ENCODE data around the gene BRD1.

DNA sequence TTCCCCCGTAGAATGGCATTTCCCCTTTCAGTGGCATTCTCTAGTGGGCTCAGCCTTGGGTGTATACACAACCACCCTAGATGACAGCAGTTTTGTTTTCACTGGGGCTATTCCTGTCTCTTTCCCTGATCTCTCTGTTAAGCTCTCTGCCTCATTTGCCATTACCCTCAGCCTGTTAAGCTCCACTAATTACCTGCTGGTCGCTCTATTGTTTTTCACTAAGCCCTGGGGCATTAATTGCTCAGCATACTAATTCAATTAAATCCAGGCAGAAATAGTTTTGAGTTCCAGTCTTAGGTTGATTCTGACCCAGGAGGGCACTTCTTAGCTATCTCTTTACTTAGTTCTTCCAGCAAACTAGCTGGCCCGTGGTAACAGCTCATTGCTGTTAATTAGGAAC, 80.0 kb downstream of the BRD1 start:
- TF ChIP-seq, protein P1, sequence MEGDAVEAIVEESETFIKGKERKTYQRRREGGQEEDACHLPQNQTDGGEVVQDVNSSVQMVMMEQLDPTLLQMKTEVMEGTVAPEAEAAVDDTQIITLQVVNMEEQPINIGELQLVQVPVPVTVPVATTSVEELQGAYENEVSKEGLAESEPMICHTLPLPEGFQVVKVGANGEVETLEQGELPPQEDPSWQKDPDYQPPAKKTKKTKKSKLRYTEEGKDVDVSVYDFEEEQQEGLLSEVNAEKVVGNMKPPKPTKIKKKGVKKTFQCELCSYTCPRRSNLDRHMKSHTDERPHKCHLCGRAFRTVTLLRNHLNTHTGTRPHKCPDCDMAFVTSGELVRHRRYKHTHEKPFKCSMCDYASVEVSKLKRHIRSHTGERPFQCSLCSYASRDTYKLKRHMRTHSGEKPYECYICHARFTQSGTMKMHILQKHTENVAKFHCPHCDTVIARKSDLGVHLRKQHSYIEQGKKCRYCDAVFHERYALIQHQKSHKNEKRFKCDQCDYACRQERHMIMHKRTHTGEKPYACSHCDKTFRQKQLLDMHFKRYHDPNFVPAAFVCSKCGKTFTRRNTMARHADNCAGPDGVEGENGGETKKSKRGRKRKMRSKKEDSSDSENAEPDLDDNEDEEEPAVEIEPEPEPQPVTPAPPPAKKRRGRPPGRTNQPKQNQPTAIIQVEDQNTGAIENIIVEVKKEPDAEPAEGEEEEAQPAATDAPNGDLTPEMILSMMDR (IDR thresholded peaks at IDR 0.05) = no peak
- no peak for TF ChIP-seq POLR2A (IDR thresholded peaks at IDR 0.05)
